Astrocyte of the spinal cord (primary cell): ENCODE measurements around the gene THRAP3.
A peak's percentile ranks its signal among the peaks of the same experiment; 100 is the strongest.

Experiments used
- DNase-seq: peaks from one replicate; pipeline ENCODE4 v3.0.0; 2011; ENCODE audit warnings: low read depth, low spot score
- H3K4me3 ChIP-seq: 2 replicates; pipeline ENCODE4 v1.5.1; 2011; ENCODE audit warnings: low read depth, mild to moderate bottlenecking, low read length, moderate library complexity
- in situ Hi-C: cut with HindIII; loops from 2 replicates; pipeline ENCODE4 v1.10.0; 2017; ENCODE audit warnings: low sequenced_read_pairs
- TF ChIP-seq, protein P1 (sequence below): IDR thresholded peaks from 2 replicates; pipeline ENCODE4 v1.5.1; 2012; ENCODE audit warnings: low read depth, mild to moderate bottlenecking, low read length, inconsistent platforms

The THRAP3 gene

DNA sequence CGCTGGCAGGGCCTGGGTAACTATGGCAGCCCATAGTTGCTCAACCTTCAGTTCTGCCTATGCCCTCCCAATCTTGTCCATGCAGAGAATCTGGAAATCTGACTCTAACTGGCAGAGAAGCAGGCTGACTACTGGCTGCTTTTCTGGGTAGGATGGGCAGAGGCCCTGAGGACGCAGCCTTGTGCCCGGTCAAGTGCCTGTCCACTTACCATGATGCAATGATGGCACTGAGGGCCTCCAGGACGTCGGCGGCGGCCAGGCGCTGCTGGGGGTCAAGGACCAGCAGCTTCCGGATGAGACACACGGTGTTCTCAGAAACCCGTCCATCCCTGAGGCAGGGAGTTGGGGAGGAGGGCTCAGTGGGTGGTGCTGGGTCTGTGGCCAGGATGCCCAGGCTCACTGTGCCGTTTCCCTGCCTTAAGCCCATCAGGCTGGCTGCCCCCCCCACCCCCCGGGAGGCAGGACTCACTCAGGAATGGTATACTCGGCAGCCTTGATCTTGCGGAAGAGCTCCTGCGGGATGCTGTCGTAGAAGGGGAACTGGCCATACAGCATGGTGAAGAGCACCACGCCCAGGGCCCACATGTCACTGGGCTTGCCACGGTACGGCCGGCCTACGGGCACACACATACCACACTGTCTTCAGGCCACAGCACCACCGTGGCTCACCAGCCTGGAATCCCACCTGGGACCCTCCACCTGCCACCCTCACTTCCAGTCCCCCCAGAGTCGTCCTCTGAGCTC is 119.6 kb downstream of the THRAP3 start:
- H3K4me3 ChIP-seq, result no peak overlapping the region
- DNase-seq, result no peak
- in situ Hi-C loops, result no loop called here
- TF ChIP-seq, protein P1, sequence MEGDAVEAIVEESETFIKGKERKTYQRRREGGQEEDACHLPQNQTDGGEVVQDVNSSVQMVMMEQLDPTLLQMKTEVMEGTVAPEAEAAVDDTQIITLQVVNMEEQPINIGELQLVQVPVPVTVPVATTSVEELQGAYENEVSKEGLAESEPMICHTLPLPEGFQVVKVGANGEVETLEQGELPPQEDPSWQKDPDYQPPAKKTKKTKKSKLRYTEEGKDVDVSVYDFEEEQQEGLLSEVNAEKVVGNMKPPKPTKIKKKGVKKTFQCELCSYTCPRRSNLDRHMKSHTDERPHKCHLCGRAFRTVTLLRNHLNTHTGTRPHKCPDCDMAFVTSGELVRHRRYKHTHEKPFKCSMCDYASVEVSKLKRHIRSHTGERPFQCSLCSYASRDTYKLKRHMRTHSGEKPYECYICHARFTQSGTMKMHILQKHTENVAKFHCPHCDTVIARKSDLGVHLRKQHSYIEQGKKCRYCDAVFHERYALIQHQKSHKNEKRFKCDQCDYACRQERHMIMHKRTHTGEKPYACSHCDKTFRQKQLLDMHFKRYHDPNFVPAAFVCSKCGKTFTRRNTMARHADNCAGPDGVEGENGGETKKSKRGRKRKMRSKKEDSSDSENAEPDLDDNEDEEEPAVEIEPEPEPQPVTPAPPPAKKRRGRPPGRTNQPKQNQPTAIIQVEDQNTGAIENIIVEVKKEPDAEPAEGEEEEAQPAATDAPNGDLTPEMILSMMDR, result no peak

DNA sequence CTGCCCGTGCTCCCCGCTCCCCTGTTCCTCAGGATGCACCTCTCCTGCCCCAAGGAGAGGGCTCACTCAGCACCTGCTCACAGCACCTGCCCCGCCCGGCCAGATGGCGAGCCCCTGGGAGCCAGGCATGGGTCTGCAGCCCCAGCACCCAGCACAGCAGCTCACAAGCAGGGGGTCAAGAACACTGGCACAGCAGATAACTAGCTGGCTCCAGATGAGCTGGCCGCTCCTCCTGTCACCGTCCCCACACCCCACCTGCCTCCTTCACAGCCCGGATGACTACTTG is 120.1 kb downstream of the THRAP3 start:
- TF ChIP-seq, protein P1, result no peak
- no peak for DNase-seq
- no peak overlapping the region for H3K4me3 ChIP-seq
- in situ Hi-C loops, result no loop called here

DNA sequence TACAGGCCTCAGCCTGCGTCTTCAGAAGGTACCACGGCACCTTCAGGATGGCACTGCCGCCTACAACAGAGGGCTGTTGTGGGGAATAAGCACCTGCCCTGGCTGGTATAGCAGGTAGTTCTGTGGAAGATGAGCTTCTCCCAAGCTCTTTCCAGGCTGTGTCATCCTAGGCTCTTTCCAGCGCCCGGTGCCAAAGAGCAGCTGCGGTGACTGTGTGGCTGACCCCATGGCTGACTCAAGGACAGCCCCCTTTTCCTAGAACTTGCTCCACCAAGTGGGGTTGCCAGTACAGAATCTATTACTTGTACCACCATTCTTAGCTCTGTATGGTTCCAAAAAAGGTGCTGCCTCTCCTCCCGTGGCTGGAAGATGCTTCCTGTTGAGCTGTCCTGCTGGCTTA is 121.1 kb downstream of the THRAP3 start:
- in situ Hi-C loops, result no loop called here

DNA sequence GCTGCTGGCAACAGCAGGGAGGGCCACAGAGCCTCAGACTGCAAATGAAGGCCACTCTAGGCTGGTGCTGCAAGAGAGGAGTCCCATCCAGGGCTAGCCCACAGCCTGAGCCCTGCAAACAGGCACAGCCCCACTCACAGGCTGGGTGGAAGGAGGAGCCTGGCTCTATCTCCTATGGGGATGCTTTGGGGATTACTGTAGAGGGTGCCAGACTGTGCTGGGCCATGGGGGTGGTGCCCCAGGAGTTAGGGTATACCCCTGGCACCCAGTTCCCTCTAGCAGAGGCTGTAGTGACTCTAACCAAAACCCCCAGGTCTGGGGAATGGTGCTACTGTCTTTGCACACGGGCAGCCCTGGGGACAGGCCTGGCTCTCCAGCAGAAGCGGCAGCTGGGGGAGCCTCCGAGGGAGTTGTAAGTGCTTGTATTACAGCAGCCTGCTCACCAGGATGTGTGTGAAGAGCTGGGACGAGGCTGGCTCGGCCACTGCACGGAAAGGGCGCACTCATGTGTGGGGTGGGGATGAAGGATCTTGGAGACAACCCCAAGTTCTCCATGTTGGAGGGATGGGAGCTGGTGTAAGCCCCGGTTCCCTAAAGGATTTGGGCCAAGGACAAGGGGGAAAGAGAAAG is 122.6 kb downstream of the THRAP3 start:
- TF ChIP-seq, protein P1, result no peak
- in situ Hi-C loops, result no loop called here
- H3K4me3 ChIP-seq, result no peak overlapping the region
- no peak for DNase-seq

More for the DNA sequence above, 121.1 kb downstream of the THRAP3 start:
- TF ChIP-seq, protein P1, result no peak
- no peak overlapping the region for H3K4me3 ChIP-seq
- DNase-seq, result no peak

DNA sequence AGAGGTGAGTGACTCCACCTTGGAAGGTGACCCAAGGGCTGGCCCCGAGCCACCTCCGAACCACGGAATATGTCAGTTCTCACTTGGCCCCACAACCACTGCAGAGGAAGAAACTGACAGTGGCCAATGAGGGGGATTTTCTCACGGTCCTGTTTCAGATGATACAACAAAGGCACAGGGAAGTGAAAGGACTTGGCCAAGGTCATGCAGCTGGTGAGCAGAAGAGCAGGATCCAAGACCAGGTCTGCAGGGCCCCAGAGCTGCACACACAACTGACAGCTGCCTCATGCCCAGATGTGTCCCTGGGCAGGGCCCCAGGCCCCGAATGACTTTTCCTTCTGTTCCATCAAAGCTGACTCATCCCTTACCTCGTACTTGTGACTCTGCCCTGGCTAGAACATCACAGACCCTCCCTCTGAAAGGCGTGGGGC is 125.0 kb downstream of the THRAP3 start:
- TF ChIP-seq, protein P1, result no peak
- DNase-seq, result peak; percentile 65
- no peak overlapping the region for H3K4me3 ChIP-seq
- in situ Hi-C loops, result no loop called here

DNA sequence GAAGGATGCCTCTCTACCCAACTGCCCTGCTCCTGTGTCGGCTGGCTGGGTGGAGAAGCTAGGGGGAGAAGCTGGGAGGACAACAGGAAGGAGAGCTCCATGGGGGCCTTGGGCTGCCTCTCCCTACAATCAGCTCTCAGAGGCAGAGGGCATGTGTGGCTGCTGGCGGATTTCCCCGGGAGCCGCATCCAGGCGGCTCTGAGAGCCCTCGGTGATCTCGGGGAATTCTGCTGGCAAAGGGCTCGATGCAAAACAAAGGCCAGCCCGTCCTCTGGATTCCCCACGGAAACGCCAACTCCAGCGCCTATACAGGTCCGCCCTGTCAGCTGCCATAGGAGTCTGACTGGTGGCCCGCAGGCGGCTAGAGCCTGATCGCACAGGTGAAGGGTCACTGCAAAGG is 125.6 kb downstream of the THRAP3 start:
- H3K4me3 ChIP-seq, result no peak overlapping the region
- in situ Hi-C loops, result no loop called here
- peak; percentile 39 for DNase-seq
- TF ChIP-seq, protein P1, result no peak
